Measurements from ENCODE around the gene REPS2.
A peak's percentile ranks its signal among the peaks of the same experiment; 100 is the strongest.

REPS2 gene

DNA sequence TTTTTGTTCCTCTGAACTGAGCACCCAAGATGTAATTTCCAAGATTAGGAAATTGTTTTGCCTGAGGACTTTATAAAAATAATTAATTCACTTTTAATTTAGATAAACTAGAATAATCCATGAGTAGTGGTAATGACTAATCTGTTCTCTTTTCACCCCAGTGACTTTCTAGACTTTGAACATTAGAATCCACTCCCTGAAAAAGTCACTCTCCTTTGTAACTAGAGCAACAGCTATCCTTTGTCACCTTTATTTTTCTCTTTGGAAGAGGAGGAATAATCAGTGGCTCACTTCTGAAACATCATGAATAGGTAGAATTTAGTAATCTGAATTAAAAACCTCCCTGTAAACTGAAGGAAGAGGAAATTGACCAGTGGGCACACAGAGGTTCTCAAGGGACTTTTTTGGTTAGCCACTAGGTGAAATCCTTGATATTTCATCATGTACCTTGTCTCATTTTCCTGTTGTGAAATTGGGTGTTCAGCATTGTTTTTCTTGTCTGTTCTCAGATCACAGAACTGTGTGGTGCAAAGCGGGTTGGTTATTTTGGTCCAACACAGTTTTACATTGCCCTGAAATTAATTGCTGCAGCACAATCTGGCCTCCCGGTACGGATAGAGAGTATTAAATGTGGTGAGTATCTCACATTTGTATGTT is 59.4 kb downstream of the REPS2 start:
- no peak for DNase-seq (ENCODE audit: low spot score)
- ATAC-seq (ENCODE audit: low read depth) = no peak
- TF ChIP-seq, protein P1, sequence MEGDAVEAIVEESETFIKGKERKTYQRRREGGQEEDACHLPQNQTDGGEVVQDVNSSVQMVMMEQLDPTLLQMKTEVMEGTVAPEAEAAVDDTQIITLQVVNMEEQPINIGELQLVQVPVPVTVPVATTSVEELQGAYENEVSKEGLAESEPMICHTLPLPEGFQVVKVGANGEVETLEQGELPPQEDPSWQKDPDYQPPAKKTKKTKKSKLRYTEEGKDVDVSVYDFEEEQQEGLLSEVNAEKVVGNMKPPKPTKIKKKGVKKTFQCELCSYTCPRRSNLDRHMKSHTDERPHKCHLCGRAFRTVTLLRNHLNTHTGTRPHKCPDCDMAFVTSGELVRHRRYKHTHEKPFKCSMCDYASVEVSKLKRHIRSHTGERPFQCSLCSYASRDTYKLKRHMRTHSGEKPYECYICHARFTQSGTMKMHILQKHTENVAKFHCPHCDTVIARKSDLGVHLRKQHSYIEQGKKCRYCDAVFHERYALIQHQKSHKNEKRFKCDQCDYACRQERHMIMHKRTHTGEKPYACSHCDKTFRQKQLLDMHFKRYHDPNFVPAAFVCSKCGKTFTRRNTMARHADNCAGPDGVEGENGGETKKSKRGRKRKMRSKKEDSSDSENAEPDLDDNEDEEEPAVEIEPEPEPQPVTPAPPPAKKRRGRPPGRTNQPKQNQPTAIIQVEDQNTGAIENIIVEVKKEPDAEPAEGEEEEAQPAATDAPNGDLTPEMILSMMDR (IDR thresholded peaks at IDR 0.05; ENCODE audit: poor library complexity, severe bottlenecking) = no peak

DNA sequence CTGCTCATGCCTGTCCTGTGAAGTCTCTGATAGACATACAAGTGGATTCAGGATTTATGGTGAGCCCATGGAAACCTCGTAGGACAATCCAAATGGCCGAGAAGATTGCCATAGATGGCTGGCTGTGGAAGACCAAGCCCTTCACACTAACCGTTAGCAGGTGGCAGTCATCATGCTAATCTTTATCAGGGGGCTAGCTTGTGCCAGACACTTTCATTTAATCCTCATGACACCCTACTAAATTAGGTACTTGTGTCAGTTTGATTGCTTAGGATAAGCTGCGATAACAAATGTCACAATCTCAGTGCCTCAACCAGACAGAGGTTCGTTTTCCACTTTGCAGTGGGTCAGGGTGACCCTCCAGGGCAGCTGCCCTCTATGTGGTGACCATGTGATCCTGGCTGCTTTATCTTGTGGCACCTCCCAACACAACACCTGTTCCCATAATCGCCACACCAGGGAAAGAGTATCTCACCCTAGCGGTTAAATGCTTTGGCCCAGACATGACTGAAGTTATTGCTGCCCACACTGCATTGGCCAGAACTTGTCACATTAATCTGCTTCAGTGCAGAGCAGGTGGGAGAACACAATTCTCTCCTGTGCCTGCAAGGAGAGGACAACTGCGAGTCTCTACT is 60.8 kb downstream of the REPS2 start:
- TF ChIP-seq, protein P1 (IDR thresholded peaks at IDR 0.05; ENCODE audit: poor library complexity, severe bottlenecking) = peak; percentile 14
- no peaks in the 10 kb centered on the region for H3K4me1 ChIP-seq (ENCODE audit: insufficient read depth, poor library complexity, severe bottlenecking)
- ATAC-seq (ENCODE audit: low read depth) (no peak), DNase-seq (ENCODE audit: low spot score) (no peak)
- no peak overlapping the region for H3K27ac ChIP-seq (ENCODE audit: poor library complexity, severe bottlenecking)
- H3K4me3 ChIP-seq (ENCODE audit: severe bottlenecking) = no peak overlapping the region
- H3K9me3 ChIP-seq (ENCODE audit: severe bottlenecking) = no peaks in the 10 kb centered on the region
- H3K36me3 ChIP-seq (ENCODE audit: low read depth) = no peaks in the 10 kb centered on the region
- no peaks in the 10 kb centered on the region for H3K27me3 ChIP-seq (ENCODE audit: insufficient read depth, poor library complexity, severe bottlenecking)

More for the DNA sequence above, 59.4 kb downstream of the REPS2 start:
- no peaks in the 10 kb centered on the region for H3K4me1 ChIP-seq (ENCODE audit: insufficient read depth, poor library complexity, severe bottlenecking)
- H3K9me3 ChIP-seq (ENCODE audit: severe bottlenecking) = no peaks in the 10 kb centered on the region
- H3K27me3 ChIP-seq (ENCODE audit: insufficient read depth, poor library complexity, severe bottlenecking) = no peaks in the 10 kb centered on the region
- no peak overlapping the region for H3K27ac ChIP-seq (ENCODE audit: poor library complexity, severe bottlenecking)
- H3K36me3 ChIP-seq (ENCODE audit: low read depth) = no peaks in the 10 kb centered on the region
- no peak overlapping the region for H3K4me3 ChIP-seq (ENCODE audit: severe bottlenecking)

GRCh38 chrX:17009856-17010625 is 63.6 kb downstream of the REPS2 start:
- no peak for DNase-seq (ENCODE audit: low spot score)
- TF ChIP-seq, protein P1 (IDR thresholded peaks at IDR 0.05; ENCODE audit: poor library complexity, severe bottlenecking) = no peak
- ATAC-seq (ENCODE audit: low read depth) = no peak
- Histone ChIP-seq H3K36me3 (ENCODE audit: low read depth) (no peaks in the 10 kb centered on the region), H3K27me3 (ENCODE audit: insufficient read depth, poor library complexity, severe bottlenecking) (no peaks in the 10 kb centered on the region), H3K9me3 (ENCODE audit: severe bottlenecking) (no peaks in the 10 kb centered on the region), H3K4me1 (ENCODE audit: insufficient read depth, poor library complexity, severe bottlenecking) (no peaks in the 10 kb centered on the region), H3K27ac (ENCODE audit: poor library complexity, severe bottlenecking) (no peak overlapping the region), H3K4me3 (ENCODE audit: severe bottlenecking) (no peak overlapping the region)

GRCh38 chrX:17012465-17012864 is 66.0 kb downstream of the REPS2 start:
- no peak for ATAC-seq (ENCODE audit: low read depth)
- no peaks in the 10 kb centered on the region for H3K36me3 ChIP-seq (ENCODE audit: low read depth)

More at GRCh38 chrX:17012465-17012864, 66.0 kb downstream of the REPS2 start:
- Histone ChIP-seq H3K27me3 (ENCODE audit: insufficient read depth, poor library complexity, severe bottlenecking) (no peaks in the 10 kb centered on the region), H3K9me3 (ENCODE audit: severe bottlenecking) (no peaks in the 10 kb centered on the region), H3K27ac (ENCODE audit: poor library complexity, severe bottlenecking) (no peak overlapping the region), H3K4me1 (ENCODE audit: insufficient read depth, poor library complexity, severe bottlenecking) (no peaks in the 10 kb centered on the region), H3K4me3 (ENCODE audit: severe bottlenecking) (no peak overlapping the region)
- no peak for DNase-seq (ENCODE audit: low spot score)
- TF ChIP-seq, protein P1 (IDR thresholded peaks at IDR 0.05; ENCODE audit: poor library complexity, severe bottlenecking) = no peak

Data from RWPE2 (cell line).